GM21390 (cell line): ENCODE data around the gene ABCG4.
A peak's percentile ranks its signal among the peaks of the same experiment; 100 is the strongest.
"Not testable (repeated sequence)": the region's sequence is repeated elsewhere in the genome, so short reads cannot be mapped to it uniquely, and the experiment has no call there.

Experiments
- ATAC-seq: cut with Tn5 transposase; IDR thresholded peaks from one replicate; pipeline ENCODE4 v1.9.1; 2021; ENCODE audit not compliant: unreplicated experiment

Gene ABCG4

GRCh38 chr11:119115484-119116234 is 33.2 kb upstream of the ABCG4 start:
- ATAC-seq: no peak

- ATAC-seq: no peak
Observed at GRCh38 chr11:119116235-119116594, 32.6 kb upstream of the ABCG4 start.

- no peak for ATAC-seq
Observed at GRCh38 chr11:119116601-119117000, 32.3 kb upstream of the ABCG4 start.

GRCh38 chr11:119117004-119117706 is 31.7 kb upstream of the ABCG4 start:
- ATAC-seq: no peak

DNA sequence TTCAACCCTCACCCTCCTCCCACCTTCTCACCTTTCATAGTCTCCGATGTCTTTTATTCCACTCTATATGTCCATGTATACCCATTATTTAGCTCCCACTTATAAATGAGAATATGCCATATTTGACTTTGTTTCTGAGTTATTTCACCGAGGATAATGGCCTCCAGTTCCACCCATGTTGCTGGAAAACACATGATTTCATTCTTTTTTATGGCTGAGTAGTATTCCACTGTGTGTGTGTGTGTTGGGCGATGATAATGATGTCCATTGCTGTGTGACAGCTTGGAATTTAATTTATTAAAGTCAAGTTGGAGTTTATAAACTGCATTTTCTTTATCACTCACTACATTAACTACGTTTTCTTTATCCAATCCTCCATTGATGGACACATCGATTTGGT is 30.6 kb upstream of the ABCG4 start:
- no peak for ATAC-seq

DNA sequence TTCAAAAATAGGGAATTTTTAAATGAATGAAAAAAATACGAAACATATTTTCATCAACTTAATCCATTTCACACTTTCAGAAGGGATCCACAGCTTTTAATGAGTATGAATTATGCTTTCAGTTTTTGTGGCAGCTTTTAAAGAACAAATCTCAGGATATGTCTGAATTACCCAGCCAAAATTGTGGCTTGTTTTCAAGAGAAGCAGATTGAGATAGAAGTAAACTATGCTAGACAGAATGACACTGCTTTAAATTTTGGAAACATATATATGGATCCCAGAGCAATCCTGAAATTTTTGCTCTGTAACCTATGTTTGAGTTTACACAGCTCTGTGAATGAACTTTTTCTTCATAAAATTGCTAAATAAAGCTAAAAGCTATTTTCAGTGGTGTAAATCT is 29.9 kb upstream of the ABCG4 start:
- no peak for ATAC-seq

DNA sequence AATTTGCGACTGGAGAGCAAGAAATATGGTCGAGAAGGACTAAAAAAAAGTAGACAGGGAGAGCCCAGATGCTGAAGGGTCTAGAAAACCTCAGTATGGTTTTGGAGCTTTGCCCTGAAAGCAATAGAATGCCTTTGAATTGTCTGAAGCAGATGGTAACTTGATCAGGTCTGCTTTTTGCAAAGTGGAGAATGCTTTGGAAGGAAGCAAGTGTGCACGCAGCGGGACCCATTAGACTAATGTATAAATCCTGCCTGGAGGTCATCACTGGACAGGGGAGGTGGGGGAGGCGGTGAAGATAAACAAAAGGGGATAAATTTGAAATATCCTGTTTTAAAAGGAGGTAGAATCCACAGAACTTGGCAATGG is 28.2 kb upstream of the ABCG4 start:
- ATAC-seq: no peak

DNA sequence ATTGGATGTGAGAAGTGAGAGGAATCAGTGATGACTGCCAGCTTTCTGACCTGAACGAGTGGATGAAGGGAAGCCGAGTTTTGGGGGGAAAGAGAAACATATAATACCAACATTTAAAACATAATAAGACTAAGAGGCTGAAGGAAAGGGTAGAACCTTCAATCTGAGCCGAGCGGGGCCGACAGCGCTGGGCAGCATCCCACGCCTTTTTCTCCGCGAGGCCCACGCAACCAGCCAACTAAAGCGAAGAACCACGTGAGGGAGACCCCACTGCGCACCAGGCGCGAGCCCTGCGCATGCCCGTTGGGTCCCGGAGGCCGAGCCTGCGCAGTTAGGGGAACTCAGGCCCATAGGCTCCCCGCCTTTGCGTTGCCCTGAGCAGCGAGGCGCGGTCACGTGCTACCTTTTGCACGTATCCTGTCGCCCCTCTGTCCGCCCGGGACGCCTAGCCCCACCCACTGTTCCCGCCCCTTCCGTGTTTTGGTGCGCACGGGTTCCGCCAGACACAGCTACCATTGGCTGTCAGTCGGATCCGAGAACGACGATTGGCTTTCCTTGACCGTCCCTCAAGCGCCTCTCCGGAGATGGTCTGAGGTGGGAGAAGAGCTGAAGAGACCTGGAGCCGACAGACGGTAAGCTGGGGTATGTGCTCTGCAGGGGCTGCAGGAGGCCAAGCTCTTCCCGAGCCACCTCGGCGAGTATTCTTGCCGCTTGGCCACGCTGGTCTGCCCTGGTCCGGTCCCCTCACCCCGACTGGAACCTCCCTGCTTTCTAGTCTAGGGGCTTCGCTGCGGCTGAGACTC is 27.6 kb upstream of the ABCG4 start, which contains the start of gene HINFP:
Gene HINFP (plus strand): TSS at position 573 of the 803 bp plus-strand sequence. CDS start 5,365 bp downstream, outside the sequence.
- peak; percentile 91 for ATAC-seq

- peak; percentile 7 for ATAC-seq
Observed at GRCh38 chr11:119121811-119122124, 27.1 kb upstream of the ABCG4 start.

GRCh38 chr11:119125821-119126220 is 23.0 kb upstream of the ABCG4 start:
- no peak for ATAC-seq

DNA sequence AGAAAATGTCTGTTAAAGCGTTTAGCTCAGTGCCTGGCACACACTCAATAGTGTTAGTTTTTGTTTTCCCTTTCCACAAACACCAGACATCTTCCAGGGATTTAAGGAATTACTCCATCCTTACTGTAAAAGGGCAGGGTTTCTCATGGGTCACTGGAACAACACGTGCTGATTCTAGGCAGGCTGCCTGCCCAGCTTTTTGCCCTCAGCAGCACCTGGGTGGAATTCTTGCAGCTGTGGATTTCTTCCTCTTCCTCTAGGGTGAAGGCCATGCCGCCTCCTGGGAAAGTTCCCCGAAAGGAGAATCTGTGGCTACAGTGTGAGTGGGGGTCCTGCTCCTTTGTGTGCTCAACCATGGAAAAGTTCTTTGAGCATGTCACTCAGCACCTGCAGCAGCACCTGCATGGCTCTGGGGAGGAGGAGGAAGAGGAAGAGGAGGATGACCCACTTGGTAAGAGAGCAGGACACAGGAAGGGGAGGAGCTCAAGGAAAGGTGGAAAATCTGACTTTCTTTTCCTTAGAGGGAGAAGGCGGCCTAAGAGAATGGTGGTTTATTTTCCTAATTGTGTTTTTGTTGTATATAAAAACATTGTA is 22.1 kb upstream of the ABCG4 start:
- no peak for ATAC-seq

DNA sequence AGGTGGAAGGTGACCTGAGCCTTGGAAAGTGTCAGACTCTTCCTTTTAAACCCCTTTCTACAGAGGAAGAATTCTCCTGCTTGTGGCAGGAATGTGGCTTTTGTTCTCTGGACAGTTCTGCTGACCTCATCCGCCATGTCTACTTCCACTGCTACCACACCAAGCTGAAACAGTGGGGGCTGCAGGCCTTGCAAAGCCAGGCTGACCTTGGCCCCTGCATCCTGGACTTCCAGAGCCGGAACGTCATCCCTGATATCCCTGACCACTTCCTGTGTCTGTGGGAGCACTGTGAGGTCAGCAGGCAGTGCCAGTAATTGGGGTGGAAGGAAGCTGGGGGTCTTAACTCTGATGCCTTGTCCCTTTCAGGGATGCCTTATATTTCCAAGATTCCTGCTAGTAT is 18.2 kb upstream of the ABCG4 start:
- no peak for ATAC-seq

GRCh38 chr11:119134389-119134978 is 14.4 kb upstream of the ABCG4 start:
- no peak for ATAC-seq

GRCh38 chr11:119139276-119139675 is 9.6 kb upstream of the ABCG4 start:
- ATAC-seq: not testable (repeated sequence)

GRCh38 chr11:119144825-119145486 is 3.9 kb upstream of the ABCG4 start:
- no peak for ATAC-seq

DNA sequence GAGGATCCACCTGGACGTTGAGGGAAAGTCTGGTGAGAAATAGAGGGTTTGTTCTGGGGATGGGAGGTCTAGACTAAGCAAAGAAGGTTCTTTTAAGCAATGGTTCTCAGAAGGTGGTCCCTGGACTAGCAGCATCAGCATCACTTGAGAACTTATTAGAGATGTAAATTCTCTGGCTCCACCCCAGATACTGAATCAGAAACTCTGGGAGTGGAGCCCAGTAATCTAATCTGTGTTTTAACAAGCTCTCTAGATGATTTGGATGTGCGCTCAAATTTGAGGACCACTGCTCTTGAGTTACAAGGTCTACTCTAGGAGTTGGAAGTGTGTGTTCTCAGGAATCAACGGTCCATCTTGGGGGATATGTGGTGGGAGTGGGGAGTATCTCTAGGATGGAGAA is 3.3 kb upstream of the ABCG4 start:
- ATAC-seq: no peak

GRCh38 chr11:119147604-119148333 is 1.1 kb upstream of the ABCG4 start:
- no peak for ATAC-seq

GRCh38 chr11:119148720-119149017 is 183 bp upstream of the ABCG4 start:
- ATAC-seq: no peak

GRCh38 chr11:119149786-119150275 is 979 bp downstream of the ABCG4 start:
- no peak for ATAC-seq

GRCh38 chr11:119152043-119152442 is 3.2 kb downstream of the ABCG4 start:
- ATAC-seq: no peak
